ENCODE results near the gene HNRNPA0.

DNA sequence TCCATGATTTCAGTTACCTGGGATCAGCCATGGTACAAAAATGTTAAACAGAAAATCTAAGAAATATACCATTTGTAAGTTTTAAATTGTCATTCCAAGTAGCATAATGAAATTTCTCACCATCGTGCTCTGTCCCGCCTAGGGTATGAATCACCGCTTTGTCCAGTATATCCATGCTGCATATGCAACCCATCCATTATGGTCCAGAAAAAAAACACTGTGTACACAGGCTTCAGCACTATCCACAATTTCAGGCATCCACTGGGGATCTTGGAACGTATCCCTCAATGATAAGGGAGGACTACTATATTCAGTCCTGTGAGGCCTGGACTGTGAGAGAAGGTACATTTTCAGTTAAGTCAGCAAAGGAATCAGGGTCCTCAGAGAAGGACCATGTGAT lies 37.6 kb upstream of the HNRNPA0 start:
- TF ChIP-seq NFIC (IDR thresholded peaks at IDR 0.05) (no peak), CREB1 (IDR thresholded peaks at IDR 0.05; ENCODE audit: low read depth) (no peak), USF1 (IDR thresholded peaks at IDR 0.05) (no peak)
